Stomach (tissue), 9 donors: ENCODE measurements around the gene PAQR7. TPM values are rescaled to one million over a fixed set of nuclear protein-coding genes. Genes with fewer than 3 reads are reported as not detected.

Source experiments
- DNase-seq, 2 donors: peaks; one replicate each; pipeline versions ENCODE4 v3.0.0 to v3.0.0-alpha.2; 2013 to 2019
- H3K27ac ChIP-seq, 5 donors: fragments of 200-600 bp in 4 of 5; sonication (generic) in 4 of 5; one replicate each; pipeline ENCODE4 v1.5.1; 2013 to 2019; ENCODE audit warnings: mild to moderate bottlenecking in 1 of 5, moderate library complexity in 1 of 5
- H3K27me3 ChIP-seq, 3 donors: fragments of 200-600 bp; sonication (generic); one replicate each; pipeline ENCODE4 v1.5.1; 2017 to 2019; ENCODE audit warnings: mixed run types in 1 of 3
- H3K36me3 ChIP-seq, 4 donors: fragments of 200-600 bp; sonication (generic); 1 replicate in 3 of 4; 2 replicates in 1 of 4; pipeline ENCODE4 v1.5.1; 2016 to 2019
- H3K4me1 ChIP-seq, 4 donors: fragments of 200-600 bp; sonication (generic); one replicate each; pipeline ENCODE4 v1.5.1; 2016 to 2019
- H3K4me3 ChIP-seq, 4 donors: fragments of 200-600 bp; sonication (generic) in 3 of 4; one replicate each; pipeline ENCODE4 v1.5.1; 2016 to 2019; ENCODE audit warnings: mild to moderate bottlenecking in 1 of 4
- H3K9me3 ChIP-seq, 4 donors: fragments of 200-600 bp; sonication (generic); one replicate each; pipeline ENCODE4 v1.5.1; 2016 to 2019
- CTCF ChIP-seq, 7 experiments: fragments of 450-650 bp in 4 of 7; fragments of 200-600 bp in 3 of 7; sonication (generic) in 3 of 7; IDR thresholded peaks; one replicate each; pipeline ENCODE4 v1.5.1; 2016 to 2019; ENCODE audit warnings: antibody characterized with exemption in 7 of 7, control low read depth in 2 of 7, mild to moderate bottlenecking in 1 of 7
- EP300 ChIP-seq: sonication (generic); formaldehyde crosslinking; IDR thresholded peaks from one replicate; pipeline ENCODE4 v1.6.1; 2017; ENCODE audit warnings: antibody characterized with exemption
- POLR2A ChIP-seq, 4 donors: fragments of 450-650 bp; IDR thresholded peaks; one replicate each; pipeline ENCODE4 v1.6.1; 2016; ENCODE audit warnings: antibody characterized with exemption in 4 of 4, control low read depth in 2 of 4, mild to moderate bottlenecking in 1 of 4, moderate library complexity in 1 of 4
- POLR2AphosphoS5 ChIP-seq, 3 donors: sonication (generic); formaldehyde crosslinking; IDR thresholded peaks; one replicate each; pipeline ENCODE4 v1.6.1; 2016; ENCODE audit warnings: antibody characterized with exemption in 3 of 3
- WGBS, 5 donors: extraction: QIAGEN DNeasy Blood & Tissue Kit in 3 of 5; methylation state at CpG; one replicate each; pipeline versions ENCODE4 v1.1.5 to v1.1.7; 2013 to 2018; 5-methylcytosine and 5-hydroxymethylcytosine counted together
- intact Hi-C: fragments of 100-400 bp; cut with DNase I; formaldehyde crosslinking; loops from one replicate; pipeline ENCODE4 v1.15.1; 2023; ENCODE audit warnings: low total_unique reads
- polyA plus RNA-seq, 3 donors: library from polyadenylated mRNA; stranded (reverse); fragments of 200-250 nt; gene quantifications; one replicate each; pipeline ENCODE4 v1.2.3, GENCODE V29; 2013
- total RNA-seq, 5 donors: library from RNA; depleted of rRNA; stranded (reverse); fragments of >200 nt; gene quantifications; one replicate each; pipeline versions ENCODE4 v1.1.0 to v1.2.3, GENCODE V29; 2014 to 2016
- donor health status: healthy with polysubstance abuse.
- donor health status: Bipolar disorder and iron deficiency.
- donor health status: healthy.

Gene PAQR7
- total and polyA plus RNA-seq, 8 donors: 1.8 to 10.5 (median 5.4) TPM

DNA sequence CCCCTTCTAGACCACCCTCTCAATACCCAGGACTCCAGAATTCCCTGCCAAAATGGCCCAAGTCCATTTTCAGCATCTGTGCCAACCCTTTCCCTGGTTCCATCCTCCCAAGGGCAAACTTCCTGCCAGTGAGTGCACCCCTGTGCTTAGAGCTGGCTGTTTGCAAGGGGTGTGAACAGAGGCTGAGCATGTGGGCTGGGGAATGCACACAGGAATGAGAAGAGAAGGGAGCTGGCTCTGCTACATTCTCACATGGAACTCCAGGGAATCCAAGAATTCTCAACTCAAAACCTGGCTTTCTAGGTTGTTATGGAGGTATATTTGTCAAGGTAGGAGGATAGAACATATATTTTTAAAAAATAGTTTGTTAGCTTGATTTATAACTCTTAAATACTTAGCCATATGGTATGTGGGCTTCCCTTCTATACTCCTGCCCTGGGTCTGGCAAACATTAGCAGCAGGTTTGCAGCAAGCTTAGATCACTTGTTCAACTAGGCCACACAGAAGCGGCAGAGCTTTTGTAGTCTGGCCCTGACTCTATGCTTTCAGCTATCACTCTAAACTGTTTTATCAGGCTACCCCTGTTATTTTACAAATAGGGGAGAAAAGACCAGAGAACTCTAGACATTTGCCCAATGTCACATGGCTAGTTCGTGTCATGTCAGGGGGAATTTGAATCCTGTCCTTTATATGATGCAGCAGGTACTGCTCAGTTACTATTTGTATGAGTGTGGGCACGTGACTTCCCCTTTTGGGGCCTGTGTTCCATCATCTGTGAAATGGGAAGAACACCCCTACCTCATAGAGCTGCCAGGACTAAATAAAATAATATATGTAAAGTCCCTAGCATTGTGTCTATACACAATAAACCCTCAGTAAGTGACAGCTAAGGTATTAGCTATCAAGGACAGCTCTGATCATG is 38.8 kb upstream of the PAQR7 start:
- 79 to 86% (median 82%) methylated on average over 3 of the region's 3 CpGs for WGBS, 5 donors
- H3K27me3 ChIP-seq: no peaks in the 10 kb centered on the region
- intact Hi-C loops: no loop called here
- no peaks in the 10 kb centered on the region for H3K36me3 ChIP-seq
- H3K4me3 ChIP-seq: no peak overlapping the region
- no peaks in the 10 kb centered on the region for H3K9me3 ChIP-seq
- DNase-seq: no peak
- H3K27ac ChIP-seq: no peak overlapping the region
- TF ChIP-seq CTCF (IDR thresholded peaks at IDR 0.05) (no peak), POLR2A (IDR thresholded peaks at IDR 0.05) (no peak), EP300 (no peak), POLR2AphosphoS5 (IDR thresholded peaks at IDR 0.05) (no peak)
- no peaks in the 10 kb centered on the region for H3K4me1 ChIP-seq

DNA sequence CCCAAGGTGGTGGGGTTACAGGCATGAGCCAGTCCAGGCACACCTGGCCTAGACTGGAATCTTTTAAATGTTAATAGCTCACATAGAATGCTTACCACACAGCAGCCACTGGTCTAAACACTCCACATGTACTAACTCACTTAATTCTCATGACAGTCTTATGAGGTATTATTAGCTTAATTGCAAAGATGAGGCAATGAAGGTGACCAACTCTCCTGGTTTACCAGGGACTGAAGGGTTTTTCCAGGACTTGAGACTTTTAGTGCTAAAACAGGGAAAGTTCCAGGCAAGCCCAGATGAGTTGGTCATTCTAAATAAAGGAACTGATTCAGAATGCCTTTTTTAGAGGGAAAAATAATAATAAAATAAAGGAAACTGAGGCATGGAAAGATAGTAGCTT is 37.7 kb upstream of the PAQR7 start:
- intact Hi-C loops: no loop called here
- no peak for DNase-seq
- no peak overlapping the region for H3K4me3 ChIP-seq
- H3K27me3 ChIP-seq: no peaks in the 10 kb centered on the region
- TF ChIP-seq POLR2AphosphoS5 (IDR thresholded peaks at IDR 0.05) (no peak), EP300 (no peak), CTCF (IDR thresholded peaks at IDR 0.05) (no peak), POLR2A (IDR thresholded peaks at IDR 0.05) (no peak)
- no peaks in the 10 kb centered on the region for H3K4me1 ChIP-seq
- no peaks in the 10 kb centered on the region for H3K9me3 ChIP-seq
- H3K36me3 ChIP-seq: no peaks in the 10 kb centered on the region
- no peak overlapping the region for H3K27ac ChIP-seq

GRCh38 chr1:25912076-25912831 is 36.7 kb upstream of the PAQR7 start:
- DNase-seq: no peak
- intact Hi-C loops: no loop called here
- Histone ChIP-seq H3K36me3 (no peaks in the 10 kb centered on the region), H3K27me3 (no peaks in the 10 kb centered on the region), H3K27ac (no peak overlapping the region), H3K9me3 (no peaks in the 10 kb centered on the region), H3K4me1 (peaks cover 0 to 2% (median under 1%) of the 10 kb centered on the region in 4 donors), H3K4me3 (no peak overlapping the region)
- 68 to 74% (median 70%) methylated on average over 5 of the region's 5 CpGs for WGBS, 5 donors
- no peak for TF ChIP-seq POLR2A (IDR thresholded peaks at IDR 0.05)
- no peak for TF ChIP-seq EP300
- no peak for TF ChIP-seq CTCF (IDR thresholded peaks at IDR 0.05)
- no peak for TF ChIP-seq POLR2AphosphoS5 (IDR thresholded peaks at IDR 0.05)

- DNase-seq: no peak
- Histone ChIP-seq H3K27ac (no peak overlapping the region), H3K9me3 (no peaks in the 10 kb centered on the region), H3K4me3 (no peak overlapping the region), H3K4me1 (peaks cover 8 to 13% (median 11%) of the 10 kb centered on the region in 4 donors), H3K27me3 (no peaks in the 10 kb centered on the region), H3K36me3 (no peaks in the 10 kb centered on the region)
- intact Hi-C loops: no loop called here
- TF ChIP-seq POLR2A (IDR thresholded peaks at IDR 0.05) (no peak), EP300 (no peak), POLR2AphosphoS5 (IDR thresholded peaks at IDR 0.05) (no peak), CTCF (IDR thresholded peaks at IDR 0.05) (no peak)
These were observed 35.7 kb upstream of the PAQR7 start for GRCh38 chr1:25911162-25911561.
